Activated CD8-positive, alpha-beta memory T cell treated with anti-CD3 and anti-CD28 coated beads, Interleukin-2, amount 50 U/mL, for 1 hour (primary cell): ENCODE data around the gene CYP4Z1.
"Not testable (repeated sequence)": the region's sequence is repeated elsewhere in the genome, so short reads cannot be mapped to it uniquely, and the experiment has no call there.

Experiments used
- DNase-seq: peaks from one replicate; pipeline ENCODE4 v3.0.0-alpha.2; 2020; ENCODE audit errors: extremely low read depth

The CYP4Z1 gene, protein sequence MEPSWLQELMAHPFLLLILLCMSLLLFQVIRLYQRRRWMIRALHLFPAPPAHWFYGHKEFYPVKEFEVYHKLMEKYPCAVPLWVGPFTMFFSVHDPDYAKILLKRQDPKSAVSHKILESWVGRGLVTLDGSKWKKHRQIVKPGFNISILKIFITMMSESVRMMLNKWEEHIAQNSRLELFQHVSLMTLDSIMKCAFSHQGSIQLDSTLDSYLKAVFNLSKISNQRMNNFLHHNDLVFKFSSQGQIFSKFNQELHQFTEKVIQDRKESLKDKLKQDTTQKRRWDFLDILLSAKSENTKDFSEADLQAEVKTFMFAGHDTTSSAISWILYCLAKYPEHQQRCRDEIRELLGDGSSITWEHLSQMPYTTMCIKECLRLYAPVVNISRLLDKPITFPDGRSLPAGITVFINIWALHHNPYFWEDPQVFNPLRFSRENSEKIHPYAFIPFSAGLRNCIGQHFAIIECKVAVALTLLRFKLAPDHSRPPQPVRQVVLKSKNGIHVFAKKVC

DNA sequence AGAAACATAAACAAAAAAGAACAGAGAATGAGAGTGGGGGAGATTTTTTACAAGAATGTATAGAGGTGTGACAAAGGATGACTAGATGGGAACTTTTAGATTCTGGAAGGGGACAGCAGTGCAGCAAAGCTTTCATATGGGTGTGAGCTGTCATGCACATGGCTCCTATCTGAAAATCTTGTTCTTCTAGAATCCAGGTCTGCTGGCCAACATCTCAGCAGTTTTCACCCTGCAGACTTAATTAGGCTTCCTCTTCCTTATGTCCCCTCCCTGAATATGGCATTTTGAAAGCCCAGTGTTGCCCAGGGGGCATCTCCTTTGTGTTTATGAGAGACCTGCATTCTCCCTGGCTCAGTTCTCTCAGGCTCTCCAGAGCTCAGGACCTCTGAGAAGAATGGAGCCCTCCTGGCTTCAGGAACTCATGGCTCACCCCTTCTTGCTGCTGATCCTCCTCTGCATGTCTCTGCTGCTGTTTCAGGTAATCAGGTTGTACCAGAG, at the start of gene CYP4Z1:
TSS of gene CYP4Z1 (plus strand) at position 135 of the 498 bp plus-strand sequence. CDS start at position 395, 260 bp downstream.
- DNase-seq, result no peak

DNA sequence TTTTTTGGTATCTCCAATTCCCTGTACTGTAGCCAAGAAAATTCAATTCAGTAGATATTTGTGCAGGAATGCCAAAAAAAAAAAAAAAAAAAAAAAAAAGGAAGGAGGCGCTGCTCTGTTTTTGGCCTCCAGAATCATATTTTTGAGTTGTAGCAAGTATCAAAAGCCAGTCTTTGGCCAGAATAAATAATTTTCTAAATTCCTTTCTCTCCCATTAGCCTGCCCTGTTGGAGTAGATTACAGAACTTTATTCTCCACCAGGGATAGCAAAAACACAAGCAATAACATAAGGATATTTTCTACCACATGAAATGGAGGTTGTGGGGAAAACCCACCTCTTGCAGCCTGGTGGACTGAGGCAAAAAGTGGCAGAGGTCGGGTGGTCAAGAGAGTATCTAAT, 46.0 kb upstream of the CYP4Z1 start:
- no peak for DNase-seq

DNA sequence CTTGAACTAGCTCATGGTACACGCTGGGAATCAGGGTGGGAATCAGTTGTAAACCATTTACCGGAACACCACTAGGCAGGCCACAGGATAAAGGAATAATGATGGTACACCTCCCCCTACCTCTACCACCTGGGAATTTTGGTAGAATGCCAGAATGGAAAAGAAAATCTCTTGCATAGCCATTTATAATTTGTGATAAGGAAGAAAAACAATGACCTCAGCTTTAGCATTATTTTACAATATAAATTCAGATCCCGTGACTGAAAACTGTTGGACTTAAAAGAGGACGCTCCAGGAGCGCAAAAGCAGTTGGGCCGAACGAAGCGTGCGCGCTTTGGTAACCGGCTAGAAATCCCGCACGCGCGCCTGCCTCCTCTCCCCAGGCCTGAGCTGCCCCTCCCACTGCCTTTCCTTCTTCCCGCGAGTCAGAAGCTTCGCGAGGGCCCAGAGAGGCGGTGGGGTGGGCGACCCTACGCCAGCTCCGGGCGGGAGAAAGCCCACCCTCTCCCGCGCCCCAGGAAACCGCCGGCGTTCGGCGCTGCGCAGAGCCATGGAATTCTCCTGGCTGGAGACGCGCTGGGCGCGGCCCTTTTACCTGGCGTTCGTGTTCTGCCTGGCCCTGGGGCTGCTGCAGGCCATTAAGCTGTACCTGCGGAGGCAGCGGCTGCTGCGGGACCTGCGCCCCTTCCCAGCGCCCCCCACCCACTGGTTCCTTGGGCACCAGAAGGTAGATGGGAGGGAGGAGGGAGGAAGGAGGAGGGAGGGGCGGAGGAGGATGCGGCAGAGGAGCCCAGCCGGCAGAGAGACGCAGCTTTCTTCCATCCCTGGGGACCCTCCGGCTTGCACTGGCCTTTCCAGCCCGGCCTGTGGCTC, 43.5 kb upstream of the CYP4Z1 start, which contains the start of gene CYP4X1:
TSS of gene CYP4X1 (plus strand) at position 402 of the 873 bp plus-strand sequence. CDS start at position 551, 149 bp downstream.
- DNase-seq, result no peak

DNA sequence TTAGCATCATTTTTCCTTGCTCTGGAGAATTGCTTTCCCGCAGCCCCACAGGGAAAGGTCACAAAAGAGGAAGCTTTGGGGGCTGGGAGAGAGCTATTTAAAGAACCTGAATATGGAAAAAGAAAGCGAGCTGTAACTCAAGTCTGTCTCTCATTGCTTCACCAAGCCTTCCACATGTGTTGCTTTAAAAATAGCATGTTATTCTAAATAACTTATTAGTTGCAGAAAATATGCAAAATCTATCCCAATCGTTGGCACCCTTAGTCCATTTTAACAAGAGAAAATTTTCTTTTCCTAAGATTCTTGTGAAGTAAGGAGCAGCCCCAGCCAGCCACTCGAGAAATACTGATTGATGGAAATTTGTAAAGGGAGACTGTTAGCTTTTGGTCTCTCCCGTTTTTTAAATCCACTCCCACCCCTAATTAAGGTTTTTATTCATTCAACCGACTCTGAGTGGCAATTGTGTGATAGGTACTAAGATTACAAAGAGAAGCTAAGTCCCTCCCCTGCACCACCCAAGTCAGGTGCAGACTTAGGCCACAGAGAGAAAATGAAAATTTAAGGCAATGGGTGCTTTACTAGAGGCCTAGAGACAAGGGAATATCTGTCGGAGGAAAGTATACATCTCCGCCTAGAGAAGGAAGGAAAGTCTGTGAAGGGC, 42.8 kb upstream of the CYP4Z1 start:
- no peak for DNase-seq

- no peak for DNase-seq
Observed at GRCh38 chr1:47030170-47030805, 36.7 kb upstream of the CYP4Z1 start.

GRCh38 chr1:47031059-47031458, 36.0 kb upstream of the CYP4Z1 start:
- DNase-seq, result no peak

- DNase-seq, result no peak
Observed at GRCh38 chr1:47031585-47031984, 35.4 kb upstream of the CYP4Z1 start.

- no peak for DNase-seq
Observed at GRCh38 chr1:47036764-47037163, 30.3 kb upstream of the CYP4Z1 start.

DNA sequence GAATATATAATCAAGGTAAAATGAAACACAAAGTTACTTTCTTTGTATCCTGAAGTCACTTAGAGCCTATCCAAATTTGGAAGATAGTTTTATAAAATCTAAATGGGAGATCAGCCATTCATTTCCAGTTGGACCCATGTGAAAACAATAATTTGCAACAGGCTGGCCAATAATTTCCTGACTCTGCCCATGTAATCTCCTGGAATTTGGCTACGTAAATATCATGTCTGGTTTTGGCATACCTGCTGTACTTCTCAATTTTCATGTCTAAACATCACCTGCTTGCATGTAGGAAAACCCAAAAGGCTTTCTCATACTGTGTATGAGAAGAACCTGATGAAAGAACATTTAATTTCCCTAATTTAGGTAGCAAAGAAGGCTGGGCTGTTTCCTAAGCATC, 7.7 kb upstream of the CYP4Z1 start:
- no peak for DNase-seq

GRCh38 chr1:47069080-47069479, 2.0 kb downstream of the CYP4Z1 start:
- DNase-seq, result not testable (repeated sequence)

- not testable (repeated sequence) for DNase-seq
Observed at GRCh38 chr1:47069509-47069908, 2.5 kb downstream of the CYP4Z1 start.

- not testable (repeated sequence) for DNase-seq
Observed at GRCh38 chr1:47089356-47089755, 22.3 kb downstream of the CYP4Z1 start.

DNA sequence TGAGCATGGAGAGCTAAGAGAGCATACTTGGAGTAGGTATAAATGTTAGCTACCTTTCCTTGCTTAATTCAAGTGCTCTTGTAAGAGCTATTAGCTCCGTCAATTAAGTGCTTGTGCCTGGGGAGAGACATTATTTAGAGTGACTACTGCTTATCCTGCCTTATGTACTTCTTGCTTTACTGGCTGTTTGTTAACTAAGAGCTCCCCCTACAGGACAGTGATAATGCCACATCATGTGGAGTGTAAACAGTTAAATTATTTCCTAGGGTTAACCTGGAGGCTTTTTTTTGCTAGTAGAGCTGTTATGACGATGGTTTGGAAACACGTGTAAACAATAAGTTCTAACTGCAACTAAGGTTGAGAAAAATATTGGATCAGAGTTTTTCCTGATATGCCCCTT, 24.4 kb downstream of the CYP4Z1 start:
- not testable (repeated sequence) for DNase-seq

GRCh38 chr1:47104816-47105215, 37.8 kb downstream of the CYP4Z1 start:
- DNase-seq, result no peak

DNA sequence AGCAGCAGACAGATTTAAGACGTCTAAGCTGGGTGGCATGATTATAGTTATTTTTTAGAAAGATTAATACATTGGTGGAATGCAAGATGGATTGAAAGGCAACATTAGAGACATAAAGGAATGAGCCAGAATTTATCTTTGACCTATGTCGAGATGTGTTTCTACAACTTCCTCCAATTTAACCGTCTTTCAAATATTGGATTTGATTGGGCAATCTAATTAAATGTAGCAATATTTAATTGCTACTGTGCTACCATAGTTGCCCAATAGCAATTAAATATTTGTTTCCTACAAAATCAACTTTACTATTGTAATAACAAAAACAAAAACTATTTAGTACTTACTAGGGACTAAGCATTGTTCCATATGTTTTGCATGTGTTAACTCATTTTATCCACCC, 39.8 kb downstream of the CYP4Z1 start:
- DNase-seq, result no peak

- not testable (repeated sequence) for DNase-seq
Observed at GRCh38 chr1:47107851-47108574, 41.0 kb downstream of the CYP4Z1 start.

GRCh38 chr1:47109482-47109881, 42.5 kb downstream of the CYP4Z1 start:
- DNase-seq, result not testable (repeated sequence)

GRCh38 chr1:47113178-47113577, 46.1 kb downstream of the CYP4Z1 start:
- no peak for DNase-seq

GRCh38 chr1:47121039-47121438, 54.0 kb downstream of the CYP4Z1 start:
- not testable (repeated sequence) for DNase-seq

DNA sequence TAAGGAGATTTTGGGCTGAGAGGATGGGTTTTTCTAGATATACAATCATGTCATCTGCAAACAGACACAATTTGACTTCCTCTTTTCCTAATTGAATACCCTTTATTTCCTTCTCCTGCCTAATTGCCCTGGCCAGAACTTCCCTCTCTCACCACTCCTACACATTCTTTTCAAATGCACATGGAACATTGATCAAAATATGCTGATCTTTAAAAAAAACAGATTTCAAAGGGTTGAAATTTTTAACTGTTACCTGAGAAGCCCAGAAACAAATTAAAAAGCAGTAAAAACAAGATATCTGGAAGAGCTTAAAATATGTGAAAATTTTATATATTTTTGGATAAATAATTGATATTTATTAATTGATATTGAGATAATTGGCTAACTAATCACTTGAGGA, 57.8 kb downstream of the CYP4Z1 start:
- not testable (repeated sequence) for DNase-seq
